ENCODE data around the gene SLC7A11.
A peak's percentile ranks its signal among the peaks of the same experiment; 100 is the strongest.
"Not testable (repeated sequence)": the region's sequence is repeated elsewhere in the genome, so short reads cannot be mapped to it uniquely, and the experiment has no call there.

Gene SLC7A11

GRCh38 chr4:138247643-138248042, 5.5 kb upstream of the SLC7A11 start:
- no peak overlapping the region for H3K4me3 ChIP-seq (ENCODE audit: low read depth, low read length)
- no peak for TF ChIP-seq CTCF (IDR thresholded peaks at IDR 0.05; ENCODE audit: low read depth, low read length)

GRCh38 chr4:138243369-138243768, 1.2 kb upstream of the SLC7A11 start:
- no peak overlapping the region for H3K4me3 ChIP-seq (ENCODE audit: low read depth, low read length)

GRCh38 chr4:138242834-138243156, 646 bp upstream of the SLC7A11 start:
- peak overlapping the region; percentile 25 for H3K4me3 ChIP-seq (ENCODE audit: low read depth, low read length)
- TF ChIP-seq CTCF (IDR thresholded peaks at IDR 0.05; ENCODE audit: low read depth, low read length): no peak

More at GRCh38 chr4:138243369-138243768, 1.2 kb upstream of the SLC7A11 start:
- no peak for TF ChIP-seq CTCF (IDR thresholded peaks at IDR 0.05; ENCODE audit: low read depth, low read length)

- no peak for TF ChIP-seq CTCF (IDR thresholded peaks at IDR 0.05; ENCODE audit: low read depth, low read length)
- H3K4me3 ChIP-seq (ENCODE audit: low read depth, low read length): peak overlapping the region; percentile 65
Observed at GRCh38 chr4:138241281-138242075, 671 bp downstream of the SLC7A11 start.

- no peak for TF ChIP-seq CTCF (IDR thresholded peaks at IDR 0.05; ENCODE audit: low read depth, low read length)
- H3K4me3 ChIP-seq (ENCODE audit: low read depth, low read length): peak overlapping the region; percentile 65
Observed at GRCh38 chr4:138239491-138239890, 2.7 kb downstream of the SLC7A11 start.

GRCh38 chr4:138238521-138239292, 3.4 kb downstream of the SLC7A11 start:
- peak overlapping the region; percentile 65 for H3K4me3 ChIP-seq (ENCODE audit: low read depth, low read length)
- no peak for TF ChIP-seq CTCF (IDR thresholded peaks at IDR 0.05; ENCODE audit: low read depth, low read length)

GRCh38 chr4:138237132-138237531, 5.0 kb downstream of the SLC7A11 start:
- H3K4me3 ChIP-seq (ENCODE audit: low read depth, low read length): not testable (repeated sequence)

Data from WI38 (cell line).